Occipital lobe (tissue), 1 donor: ENCODE measurements around the gene SNX30. TPM values are rescaled to one million over a fixed set of nuclear protein-coding genes. Genes with fewer than 3 reads are reported as not detected.

Experiments
- total RNA-seq: library from RNA; depleted of rRNA; stranded (reverse); fragments of >200 nt; gene quantifications from one replicate; pipeline ENCODE4 v1.2.3, GENCODE V29; 2014

The SNX30 gene
- total RNA-seq, 1 donor from 2014 or later, result 25.0 TPM

Other genes with a start within 250 kb of the SNX30 start
- gene INIP, start 32.6 kb upstream of the SNX30 start, total RNA-seq, result 27.3 TPM
- gene SLC46A2, start 140.1 kb downstream of the SNX30 start, total RNA-seq, result not detected